Measurements from ENCODE around the gene SYTL2. TPM values are rescaled to one million over a fixed set of nuclear protein-coding genes. Genes with fewer than 3 reads are reported as not detected.
"Not testable (repeated sequence)": the region's sequence is repeated elsewhere in the genome, so short reads cannot be mapped to it uniquely, and the experiment has no call there.

The SYTL2 gene
- total RNA-seq, 4 donors from 2014 or later, result 21.9 to 71.2 (median 28.8) TPM

- peaks cover 0 to 2% (median 0%) of the 10 kb centered on the region in 4 donors for H3K9me3 ChIP-seq
- H3K27ac ChIP-seq, result no peak overlapping the region
- TF ChIP-seq EP300 (IDR thresholded peaks at IDR 0.05) (no peak), CTCF (IDR thresholded peaks at IDR 0.05) (no peak)
- peaks cover 0 to 6% (median 0%) of the 10 kb centered on the region in 4 donors for H3K4me1 ChIP-seq
- H3K4me3 ChIP-seq, result no peak overlapping the region
- no peaks in the 10 kb centered on the region for H3K27me3 ChIP-seq
- H3K36me3 ChIP-seq, result no peaks in the 10 kb centered on the region
- WGBS, 2 donors, result 86 to 90% methylated on average over 3 of the region's 3 CpGs
- no peak for DNase-seq (ENCODE audit: low spot score in 2 of 2)
Observed at GRCh38 chr11:85787809-85788760, 22.9 kb downstream of the SYTL2 start.

GRCh38 chr11:85787168-85787567 lies 23.8 kb downstream of the SYTL2 start:
- Histone ChIP-seq H3K36me3 (no peaks in the 10 kb centered on the region), H3K27ac (no peak overlapping the region), H3K4me1 (peaks cover 0 to 6% (median 0%) of the 10 kb centered on the region in 4 donors), H3K4me3 (no peak overlapping the region), H3K9me3 (peaks cover 0 to 11% (median 0%) of the 10 kb centered on the region in 4 donors), H3K27me3 (no peaks in the 10 kb centered on the region)
- 92 to 100% methylated on average over 1 of the region's 1 CpG for WGBS, 2 donors
- DNase-seq (ENCODE audit: low spot score in 2 of 2), result no peak
- TF ChIP-seq POLR2A (IDR thresholded peaks at IDR 0.05), result no peak
- no peak for TF ChIP-seq CTCF (IDR thresholded peaks at IDR 0.05)
- no peak for TF ChIP-seq EP300 (IDR thresholded peaks at IDR 0.05)

- 79 to 82% methylated on average over 6 of the region's 6 CpGs for WGBS, 2 donors
- no peak for DNase-seq (ENCODE audit: low spot score in 2 of 2)
- Histone ChIP-seq H3K36me3 (no peaks in the 10 kb centered on the region), H3K4me3 (no peak overlapping the region), H3K27ac (no peak overlapping the region), H3K27me3 (no peaks in the 10 kb centered on the region), H3K4me1 (peaks cover 0 to 6% (median 0%) of the 10 kb centered on the region in 4 donors), H3K9me3 (peaks cover 0 to 13% (median 0%) of the 10 kb centered on the region in 4 donors)
- no peak for TF ChIP-seq POLR2A (IDR thresholded peaks at IDR 0.05)
- TF ChIP-seq EP300 (IDR thresholded peaks at IDR 0.05), result no peak
- no peak for TF ChIP-seq CTCF (IDR thresholded peaks at IDR 0.05)
Observed at GRCh38 chr11:85784480-85785265, 26.3 kb downstream of the SYTL2 start.

GRCh38 chr11:85783758-85784157 lies 27.2 kb downstream of the SYTL2 start:
- Histone ChIP-seq H3K36me3 (no peaks in the 10 kb centered on the region), H3K9me3 (peaks cover 0 to 13% (median 0%) of the 10 kb centered on the region in 4 donors), H3K4me1 (peaks cover 0 to 6% (median 0%) of the 10 kb centered on the region in 4 donors), H3K27ac (no peak overlapping the region), H3K4me3 (no peak overlapping the region), H3K27me3 (no peaks in the 10 kb centered on the region)
- no peak for TF ChIP-seq EP300 (IDR thresholded peaks at IDR 0.05)
- no peak for TF ChIP-seq POLR2A (IDR thresholded peaks at IDR 0.05)
- no peak for TF ChIP-seq CTCF (IDR thresholded peaks at IDR 0.05)
- no peak for DNase-seq (ENCODE audit: low spot score in 2 of 2)
- WGBS, 2 donors, result 74 to 83% methylated on average over 1 of the region's 1 CpG

- H3K36me3 ChIP-seq; DNase-seq (ENCODE audit: low spot score in 2 of 2); H3K4me3 ChIP-seq; H3K4me1 ChIP-seq; H3K27me3 ChIP-seq; H3K27ac ChIP-seq: not testable (repeated sequence)
- peaks cover 0 to 13% (median 0%) of the 10 kb centered on the region in 4 donors for H3K9me3 ChIP-seq
- WGBS, 2 donors, result 80 to 85% methylated on average over 3 of the region's 3 CpGs
Observed at GRCh38 chr11:85780780-85781517, 30.0 kb downstream of the SYTL2 start.

Data from tibial nerve (tissue), 4 donors.